ENCODE results near the gene TSPO2.
A peak's percentile ranks its signal among the peaks of the same experiment; 100 is the strongest.

The TSPO2 gene

GRCh38 chr6:41078101-41078500 lies 35.8 kb downstream of the TSPO2 start:
- no peak for DNase-seq

GRCh38 chr6:41079080-41079479 lies 36.8 kb downstream of the TSPO2 start:
- DNase-seq = no peak

GRCh38 chr6:41080621-41081020 lies 38.4 kb downstream of the TSPO2 start:
- DNase-seq = peak in 1 of 4 experiments; percentile 9

- DNase-seq = no peak
Observed at GRCh38 chr6:41083072-41083471, 40.8 kb downstream of the TSPO2 start.

- DNase-seq = no peak
Observed at GRCh38 chr6:41085182-41085581, 42.9 kb downstream of the TSPO2 start.

GRCh38 chr6:41088451-41088850 lies 46.2 kb downstream of the TSPO2 start:
- no peak for DNase-seq

- no peak for DNase-seq
Observed at GRCh38 chr6:41090841-41091761, 48.8 kb downstream of the TSPO2 start.

GRCh38 chr6:41092421-41093140 lies 50.3 kb downstream of the TSPO2 start:
- DNase-seq = no peak

GRCh38 chr6:41093729-41094128 lies 51.5 kb downstream of the TSPO2 start:
- DNase-seq = no peak
